ENCODE measurements around the gene FADS3.

DNA sequence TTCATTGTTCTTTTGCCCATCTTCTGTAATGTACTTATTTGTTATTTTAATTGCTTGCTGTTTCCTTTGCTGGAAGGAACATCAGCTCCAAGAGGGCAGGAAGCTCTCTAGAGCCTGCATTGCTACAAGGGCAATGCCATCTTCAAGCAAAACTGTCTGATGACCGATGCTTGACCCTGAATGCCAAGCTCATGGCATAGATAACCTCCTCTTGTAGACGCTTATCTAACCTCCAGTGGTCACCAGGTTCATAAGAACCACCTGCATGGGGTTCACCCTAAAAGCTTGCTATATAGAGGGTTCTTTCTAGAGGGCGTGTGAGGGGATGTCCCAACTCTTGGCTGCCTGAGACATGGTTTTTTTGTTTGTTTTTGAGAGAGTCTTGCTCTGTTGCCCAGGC lies 16.5 kb downstream of the FADS3 start:
- TF ChIP-seq, protein P1, sequence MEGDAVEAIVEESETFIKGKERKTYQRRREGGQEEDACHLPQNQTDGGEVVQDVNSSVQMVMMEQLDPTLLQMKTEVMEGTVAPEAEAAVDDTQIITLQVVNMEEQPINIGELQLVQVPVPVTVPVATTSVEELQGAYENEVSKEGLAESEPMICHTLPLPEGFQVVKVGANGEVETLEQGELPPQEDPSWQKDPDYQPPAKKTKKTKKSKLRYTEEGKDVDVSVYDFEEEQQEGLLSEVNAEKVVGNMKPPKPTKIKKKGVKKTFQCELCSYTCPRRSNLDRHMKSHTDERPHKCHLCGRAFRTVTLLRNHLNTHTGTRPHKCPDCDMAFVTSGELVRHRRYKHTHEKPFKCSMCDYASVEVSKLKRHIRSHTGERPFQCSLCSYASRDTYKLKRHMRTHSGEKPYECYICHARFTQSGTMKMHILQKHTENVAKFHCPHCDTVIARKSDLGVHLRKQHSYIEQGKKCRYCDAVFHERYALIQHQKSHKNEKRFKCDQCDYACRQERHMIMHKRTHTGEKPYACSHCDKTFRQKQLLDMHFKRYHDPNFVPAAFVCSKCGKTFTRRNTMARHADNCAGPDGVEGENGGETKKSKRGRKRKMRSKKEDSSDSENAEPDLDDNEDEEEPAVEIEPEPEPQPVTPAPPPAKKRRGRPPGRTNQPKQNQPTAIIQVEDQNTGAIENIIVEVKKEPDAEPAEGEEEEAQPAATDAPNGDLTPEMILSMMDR (conservative IDR thresholded peaks at IDR 0.05) = no peak
- TF ChIP-seq ZFX (IDR thresholded peaks at IDR 0.05) = no peak

All from C4-2B (cell line).